Vagina (tissue), 2 donors: Measurements from ENCODE around the gene EIF2B5.
"Not testable (repeated sequence)": the region's sequence is repeated elsewhere in the genome, so short reads cannot be mapped to it uniquely, and the experiment has no call there.

Experiments used
- POLR2A ChIP-seq, 2 donors: fragments of 450-650 bp; IDR thresholded peaks; one replicate each; pipeline ENCODE4 v1.6.1; 2017; ENCODE audit warnings: antibody characterized with exemption in 2 of 2, mild to moderate bottlenecking in 2 of 2, moderate library complexity in 2 of 2
- TF ChIP-seq, protein P1 (sequence below), 3 experiments: fragments of 450-650 bp in 2 of 3; fragments of 200-600 bp in 1 of 3; sonication (generic) in 1 of 3; IDR thresholded peaks; one replicate each; pipeline ENCODE4 v1.5.1; 2017 to 2019; ENCODE audit warnings: antibody characterized with exemption in 3 of 3, mild to moderate bottlenecking in 2 of 3, moderate library complexity in 2 of 3

DNA sequence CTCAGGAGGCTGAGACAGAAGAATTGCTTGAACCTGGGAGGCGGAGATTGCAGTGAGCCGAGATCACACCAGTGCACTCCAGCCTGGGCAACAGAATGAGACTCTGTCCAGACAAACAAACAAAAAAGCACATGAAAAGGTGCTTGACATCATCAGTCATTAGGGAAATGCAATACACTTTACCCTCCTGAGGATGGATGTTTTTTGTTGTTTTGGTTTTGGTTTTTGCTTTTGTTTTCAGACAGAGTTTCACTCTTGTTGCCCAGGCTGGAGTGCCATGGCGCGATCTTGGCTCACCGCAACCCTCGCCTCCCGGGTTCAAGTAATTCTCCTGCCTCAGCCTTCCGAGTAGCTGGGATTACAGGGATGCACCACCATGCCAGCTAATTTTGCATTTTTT, 14.1 kb upstream of the EIF2B5 start:
- TF ChIP-seq, protein P1, sequence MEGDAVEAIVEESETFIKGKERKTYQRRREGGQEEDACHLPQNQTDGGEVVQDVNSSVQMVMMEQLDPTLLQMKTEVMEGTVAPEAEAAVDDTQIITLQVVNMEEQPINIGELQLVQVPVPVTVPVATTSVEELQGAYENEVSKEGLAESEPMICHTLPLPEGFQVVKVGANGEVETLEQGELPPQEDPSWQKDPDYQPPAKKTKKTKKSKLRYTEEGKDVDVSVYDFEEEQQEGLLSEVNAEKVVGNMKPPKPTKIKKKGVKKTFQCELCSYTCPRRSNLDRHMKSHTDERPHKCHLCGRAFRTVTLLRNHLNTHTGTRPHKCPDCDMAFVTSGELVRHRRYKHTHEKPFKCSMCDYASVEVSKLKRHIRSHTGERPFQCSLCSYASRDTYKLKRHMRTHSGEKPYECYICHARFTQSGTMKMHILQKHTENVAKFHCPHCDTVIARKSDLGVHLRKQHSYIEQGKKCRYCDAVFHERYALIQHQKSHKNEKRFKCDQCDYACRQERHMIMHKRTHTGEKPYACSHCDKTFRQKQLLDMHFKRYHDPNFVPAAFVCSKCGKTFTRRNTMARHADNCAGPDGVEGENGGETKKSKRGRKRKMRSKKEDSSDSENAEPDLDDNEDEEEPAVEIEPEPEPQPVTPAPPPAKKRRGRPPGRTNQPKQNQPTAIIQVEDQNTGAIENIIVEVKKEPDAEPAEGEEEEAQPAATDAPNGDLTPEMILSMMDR (IDR thresholded peaks at IDR 0.05) = not testable (repeated sequence)
- not testable (repeated sequence) for TF ChIP-seq POLR2A (IDR thresholded peaks at IDR 0.05)
